Inferior parietal cortex (tissue), 1 donor: Measurements from ENCODE around the gene ZNF318.
"Not testable (repeated sequence)": the region's sequence is repeated elsewhere in the genome, so short reads cannot be mapped to it uniquely, and the experiment has no call there.

Experiments
- DNase-seq: peaks from one replicate; pipeline ENCODE4 v3.0.0-alpha.2; 2016; ENCODE audit errors: extremely low spot score

Gene ZNF318

DNA sequence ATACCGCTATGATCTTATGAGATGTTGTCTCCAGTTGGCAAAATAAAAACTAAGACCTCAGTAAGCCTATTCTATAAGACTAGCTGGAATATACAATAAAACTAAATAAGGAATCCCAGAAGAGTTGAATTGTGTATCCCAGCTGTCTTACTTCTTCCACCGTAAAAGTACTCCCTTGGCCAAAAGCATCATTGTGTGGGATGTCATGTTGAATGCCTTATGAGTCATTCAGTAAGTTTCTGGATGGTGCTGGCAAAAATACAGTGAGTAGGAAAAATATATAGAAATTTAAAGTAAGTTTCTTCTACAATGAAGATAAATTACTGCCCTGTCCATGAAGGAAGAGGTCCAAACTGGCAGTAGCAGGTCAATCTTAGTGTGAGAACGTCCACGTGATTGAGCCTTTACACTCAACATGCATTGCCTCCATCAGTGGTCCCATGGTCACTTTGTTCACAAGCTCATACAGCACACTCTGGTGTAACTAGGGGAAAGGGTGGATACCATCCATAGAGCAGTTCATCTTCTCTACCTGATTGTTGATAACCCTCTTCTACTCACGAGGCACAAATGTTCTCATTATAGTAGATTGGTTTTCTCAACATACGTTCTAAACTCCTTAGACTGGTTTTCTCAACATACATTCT, 13.7 kb upstream of the ZNF318 start:
- peak; percentile 47 for DNase-seq

DNA sequence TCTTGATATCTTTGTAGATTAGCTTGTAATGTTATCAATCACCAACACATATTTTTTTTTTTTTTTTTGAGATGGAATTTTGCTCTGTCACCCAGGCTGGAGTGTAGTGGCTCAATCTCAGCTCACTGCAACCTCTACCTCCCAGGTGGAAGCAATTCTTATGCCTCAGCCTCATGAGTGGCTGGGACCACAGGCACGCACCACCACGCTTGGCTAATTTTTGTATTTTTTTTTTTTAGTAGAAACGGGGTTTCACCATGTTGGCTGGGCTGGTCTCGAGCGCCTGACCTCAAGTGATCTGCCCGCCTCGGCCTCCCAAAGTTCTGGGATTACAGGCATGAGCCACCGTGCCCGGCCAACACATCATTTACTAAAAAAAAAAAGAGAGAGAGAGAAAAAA, 11.4 kb upstream of the ZNF318 start:
- not testable (repeated sequence) for DNase-seq

DNA sequence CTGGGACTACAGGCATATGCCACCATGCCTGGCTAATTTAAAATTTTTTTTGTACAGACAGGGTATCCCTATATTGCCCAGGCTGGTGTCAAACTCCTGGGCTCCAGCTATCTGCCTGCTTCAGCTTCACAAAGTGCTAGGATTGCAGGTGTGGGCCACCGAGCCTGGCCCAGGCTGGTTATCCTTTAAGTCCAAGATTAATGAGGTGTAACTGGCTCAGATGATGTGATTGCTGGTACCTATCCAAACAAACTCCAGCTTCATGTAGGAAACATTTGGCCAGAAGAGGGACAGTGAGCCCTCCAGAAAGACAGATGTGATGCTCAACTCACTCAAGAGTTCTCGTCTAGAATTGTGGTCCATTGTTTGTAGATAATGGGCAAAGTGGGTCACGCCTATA, 9.2 kb upstream of the ZNF318 start:
- no peak for DNase-seq

DNA sequence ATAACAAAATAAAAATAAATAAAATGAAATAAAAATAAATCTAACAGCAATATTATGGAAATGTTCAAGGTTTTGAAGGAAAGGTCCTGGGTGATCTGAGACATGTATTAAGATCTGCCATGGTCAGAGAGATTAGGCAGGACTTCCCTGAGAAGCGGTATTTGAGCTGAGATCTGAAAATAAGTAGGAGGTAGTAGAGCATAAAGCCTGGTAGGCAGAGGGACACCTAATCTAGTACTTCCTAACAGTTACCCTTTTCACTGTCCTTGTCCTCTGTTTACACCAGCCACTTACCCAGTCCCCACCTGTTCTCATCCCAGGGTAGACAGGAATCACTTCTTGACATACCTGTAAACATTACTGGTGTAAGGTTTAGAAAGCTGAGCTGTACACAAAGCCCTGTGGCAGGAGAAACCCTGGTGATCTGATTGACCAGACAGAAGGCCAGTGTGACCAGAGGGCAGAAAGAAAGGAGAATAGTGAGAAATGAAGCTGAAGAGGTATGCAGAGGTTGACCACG, 8.3 kb upstream of the ZNF318 start:
- DNase-seq, result no peak

DNA sequence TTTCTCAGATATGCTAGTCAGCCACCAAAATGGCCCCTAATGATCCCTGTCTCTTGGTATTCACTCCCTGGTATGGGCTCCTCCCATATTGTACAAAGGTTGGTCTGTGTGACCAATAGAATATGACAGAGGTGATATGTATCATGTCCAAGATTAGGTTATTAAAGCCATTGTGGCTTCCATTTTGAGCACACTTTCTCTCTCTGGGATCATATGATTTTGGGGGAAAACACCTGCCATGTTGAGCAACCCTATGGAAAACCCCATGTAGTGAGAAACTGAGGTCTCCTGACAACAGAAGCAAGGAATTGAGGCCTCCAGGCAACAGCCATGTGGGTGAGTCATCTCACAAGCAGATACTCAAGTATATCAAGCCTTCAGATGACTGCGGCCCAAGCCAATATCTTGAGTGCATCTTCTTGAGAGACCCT, 7.1 kb upstream of the ZNF318 start:
- DNase-seq, result no peak

DNA sequence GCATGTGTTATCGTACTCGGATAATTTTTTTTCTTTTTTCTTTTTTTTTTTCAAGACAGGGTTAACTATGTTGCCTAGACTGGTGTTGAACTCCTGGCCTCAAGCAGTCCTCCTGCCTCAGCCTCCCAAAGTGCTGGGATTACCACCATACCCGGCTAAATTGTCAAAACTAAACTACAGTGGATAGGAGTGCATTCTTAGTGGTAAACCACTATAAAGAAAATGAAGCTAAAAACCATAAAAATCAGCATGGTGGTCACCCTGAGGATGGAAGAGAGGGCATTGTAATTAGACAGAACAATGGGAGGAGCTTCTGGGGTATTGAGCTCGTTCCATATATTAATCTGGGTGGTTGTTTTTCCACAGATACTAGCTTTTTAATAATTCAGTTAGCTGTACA, 6.2 kb upstream of the ZNF318 start:
- DNase-seq, result no peak

DNA sequence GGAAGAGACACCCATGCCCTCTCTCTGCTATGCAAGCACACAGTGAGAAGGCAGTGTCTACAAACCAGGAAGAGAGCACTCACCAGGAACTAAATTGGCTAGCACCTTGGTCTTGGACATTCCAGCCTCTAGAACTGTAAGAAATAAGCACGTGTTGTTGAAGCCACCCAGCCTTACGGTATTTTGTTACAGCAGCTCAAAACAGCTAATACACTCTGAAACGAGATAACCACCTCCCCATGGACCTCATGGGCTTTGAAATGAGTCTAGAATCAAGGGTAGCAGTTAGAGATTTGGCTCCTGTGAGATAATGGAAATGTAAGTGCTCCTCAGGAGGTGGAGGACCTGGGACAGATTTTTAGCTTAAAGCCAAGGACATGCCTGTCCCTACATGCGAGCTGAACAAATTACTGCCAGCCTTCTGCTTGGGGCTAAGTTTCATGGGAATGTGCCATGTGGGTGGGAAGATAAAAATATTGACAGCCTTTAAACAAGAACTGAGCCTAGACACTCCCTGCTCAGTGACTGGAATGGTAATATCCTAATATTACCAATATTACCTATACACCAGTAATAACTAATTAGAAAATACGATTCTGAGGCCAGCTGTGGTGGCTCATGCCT, 3.9 kb upstream of the ZNF318 start:
- no peak for DNase-seq

DNA sequence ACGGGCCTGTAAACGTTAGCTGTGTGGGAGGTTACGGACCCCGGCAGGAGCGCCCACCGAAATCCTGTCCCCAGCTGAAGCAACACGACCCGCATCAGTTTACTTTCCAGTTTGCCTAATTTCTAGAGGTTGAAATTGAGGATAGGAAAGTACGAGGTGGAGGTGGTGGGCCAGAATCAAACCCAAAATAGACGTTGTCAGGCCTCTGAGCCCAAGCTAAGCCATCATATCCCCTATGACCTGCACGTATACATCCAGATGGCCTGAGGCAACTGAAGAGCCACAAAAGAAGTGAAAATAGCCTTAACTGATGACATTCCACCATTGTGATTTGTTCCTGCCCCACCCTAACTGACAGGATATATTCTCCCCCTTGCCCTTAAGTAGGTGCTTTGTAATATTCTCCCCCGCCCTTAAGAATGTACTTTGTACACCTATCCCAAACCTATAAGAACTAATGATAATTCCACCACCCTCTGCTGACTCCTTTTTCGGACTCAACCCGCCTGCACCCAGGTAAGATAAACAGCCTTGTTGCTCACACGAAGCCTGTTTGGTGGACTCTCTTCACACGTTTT, 645 bp upstream of the ZNF318 start:
- not testable (repeated sequence) for DNase-seq

DNA sequence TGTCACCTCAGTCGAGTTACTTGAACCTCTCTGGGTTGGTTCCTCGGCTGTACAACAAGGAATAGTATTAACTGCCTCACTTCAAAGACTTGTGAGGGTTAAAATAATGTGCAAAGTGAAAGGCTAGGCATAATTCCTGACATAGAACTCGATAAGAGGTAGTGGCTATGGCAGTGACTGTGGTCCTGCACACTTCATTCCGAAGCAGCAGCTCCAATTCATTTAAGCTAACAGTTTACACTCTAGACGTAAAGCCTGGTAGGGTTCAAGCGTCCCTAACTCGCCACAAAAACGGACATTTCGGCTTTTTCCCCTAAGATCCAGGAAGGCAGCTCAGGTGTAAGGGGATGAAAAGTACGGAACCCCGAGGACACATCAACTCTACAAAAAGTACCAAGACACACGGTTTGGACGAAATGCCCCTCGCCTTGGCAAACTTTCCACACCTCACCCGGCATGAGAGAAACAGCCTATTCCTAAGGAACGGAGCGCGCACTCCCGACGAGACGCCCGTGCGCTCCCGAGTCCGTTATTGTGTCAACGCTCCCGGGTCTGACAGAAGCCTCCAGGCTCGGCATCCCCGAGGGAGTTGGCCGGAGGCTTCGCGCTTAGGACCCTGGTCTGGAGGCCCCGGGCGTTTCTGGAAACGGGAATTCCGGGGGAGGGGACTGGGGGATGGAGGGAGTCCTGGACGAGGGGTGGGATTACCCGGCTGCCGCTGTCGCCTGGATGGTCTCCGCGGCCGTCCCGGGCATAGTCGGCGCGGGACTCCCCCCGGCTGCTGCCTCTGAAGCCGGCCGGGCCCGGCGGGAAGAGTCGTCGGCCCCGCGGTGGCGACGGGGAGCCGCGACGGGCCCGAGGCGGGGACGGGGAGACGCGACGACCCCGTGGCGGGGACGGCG, 937 bp downstream of the ZNF318 start:
- DNase-seq, result peak; percentile 29

DNA sequence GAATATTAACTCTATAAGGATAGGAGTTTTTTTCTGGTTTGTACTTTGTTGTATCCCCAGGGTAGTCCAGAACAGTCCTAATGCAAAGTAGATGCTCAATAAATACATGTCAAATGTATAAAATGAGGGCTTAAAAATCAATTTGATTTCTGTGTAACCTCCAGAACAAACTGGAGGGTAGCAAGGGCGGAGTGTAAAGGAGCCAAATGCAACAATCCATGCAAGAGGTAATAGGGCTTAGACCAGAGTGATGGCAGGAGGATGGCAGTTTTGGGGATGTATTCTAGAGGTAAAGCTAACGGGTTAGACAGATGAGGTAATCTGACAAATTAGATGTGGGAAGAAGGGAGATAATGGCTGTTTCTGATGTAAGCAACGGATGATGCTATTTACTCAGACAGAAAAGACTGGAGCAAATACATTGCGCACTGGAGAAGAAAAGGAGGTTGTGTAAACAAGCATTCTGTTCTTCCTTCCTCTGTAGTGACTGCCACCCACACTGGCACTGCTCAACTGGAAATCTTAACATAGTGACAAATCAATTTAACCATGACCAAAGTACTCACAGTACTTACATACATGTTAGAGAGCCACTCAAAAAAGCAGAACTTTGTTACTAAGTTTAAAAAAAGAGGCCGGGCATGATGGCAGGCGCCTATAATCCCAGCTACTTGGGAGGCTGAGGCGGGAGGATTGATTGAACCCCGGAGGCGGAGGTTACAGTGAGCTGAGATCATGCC, 2.0 kb downstream of the ZNF318 start:
- DNase-seq, result no peak

DNA sequence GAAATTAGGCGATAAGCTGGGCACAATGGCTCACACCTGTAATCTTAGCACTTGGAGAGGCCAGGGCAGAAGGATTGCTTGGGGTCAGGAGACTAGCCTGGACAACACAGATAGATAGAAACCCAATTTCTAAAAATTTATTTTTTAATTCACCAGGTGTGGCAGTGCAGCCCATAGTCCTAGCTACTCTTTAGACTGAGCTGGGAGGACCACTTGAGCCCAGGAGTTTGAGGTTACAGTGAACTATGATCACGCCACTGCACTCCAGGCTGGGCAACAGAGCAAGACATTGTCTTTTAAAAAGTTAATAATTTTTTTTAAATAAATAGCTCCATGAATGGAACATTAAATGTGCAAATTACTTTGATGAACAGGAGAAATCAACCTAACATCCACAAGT, 8.2 kb downstream of the ZNF318 start:
- DNase-seq, result no peak

DNA sequence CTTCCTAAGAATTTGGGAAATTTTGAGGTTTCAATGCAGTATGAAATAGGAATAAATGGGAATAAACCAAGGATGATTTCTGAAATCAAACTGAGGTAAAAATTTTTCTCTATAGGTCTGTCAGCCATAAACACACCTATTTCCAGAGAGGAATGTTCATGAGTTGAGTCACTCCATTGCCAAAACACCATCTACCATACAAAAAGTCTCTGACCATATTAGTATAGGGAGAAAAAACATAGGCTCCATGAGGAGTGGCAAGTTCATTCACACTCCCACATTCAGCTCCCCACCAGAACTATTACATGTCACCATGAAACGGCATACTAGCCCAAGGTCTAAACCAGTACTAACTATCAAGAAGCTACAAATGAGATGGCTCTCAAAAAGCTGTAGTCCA, 9.6 kb downstream of the ZNF318 start:
- DNase-seq, result no peak

DNA sequence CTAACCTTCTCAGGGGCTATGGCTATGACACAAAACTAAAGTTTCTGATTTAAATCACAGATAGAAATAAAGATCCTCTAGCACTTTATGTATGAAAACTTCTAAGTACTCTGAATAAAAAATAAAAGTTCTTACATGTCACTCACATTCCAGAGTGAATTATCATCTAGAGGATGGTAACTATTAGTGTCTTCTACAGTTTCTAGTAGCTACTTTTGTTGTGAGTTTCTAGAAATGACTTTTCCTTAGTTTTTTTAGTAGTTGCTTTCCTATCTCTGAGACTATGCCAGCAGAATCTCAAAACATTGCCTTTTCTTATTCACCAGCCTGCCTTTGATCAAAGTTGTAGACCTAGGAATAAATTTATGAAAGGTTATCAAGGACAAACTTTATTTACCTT, 10.1 kb downstream of the ZNF318 start:
- DNase-seq, result no peak

DNA sequence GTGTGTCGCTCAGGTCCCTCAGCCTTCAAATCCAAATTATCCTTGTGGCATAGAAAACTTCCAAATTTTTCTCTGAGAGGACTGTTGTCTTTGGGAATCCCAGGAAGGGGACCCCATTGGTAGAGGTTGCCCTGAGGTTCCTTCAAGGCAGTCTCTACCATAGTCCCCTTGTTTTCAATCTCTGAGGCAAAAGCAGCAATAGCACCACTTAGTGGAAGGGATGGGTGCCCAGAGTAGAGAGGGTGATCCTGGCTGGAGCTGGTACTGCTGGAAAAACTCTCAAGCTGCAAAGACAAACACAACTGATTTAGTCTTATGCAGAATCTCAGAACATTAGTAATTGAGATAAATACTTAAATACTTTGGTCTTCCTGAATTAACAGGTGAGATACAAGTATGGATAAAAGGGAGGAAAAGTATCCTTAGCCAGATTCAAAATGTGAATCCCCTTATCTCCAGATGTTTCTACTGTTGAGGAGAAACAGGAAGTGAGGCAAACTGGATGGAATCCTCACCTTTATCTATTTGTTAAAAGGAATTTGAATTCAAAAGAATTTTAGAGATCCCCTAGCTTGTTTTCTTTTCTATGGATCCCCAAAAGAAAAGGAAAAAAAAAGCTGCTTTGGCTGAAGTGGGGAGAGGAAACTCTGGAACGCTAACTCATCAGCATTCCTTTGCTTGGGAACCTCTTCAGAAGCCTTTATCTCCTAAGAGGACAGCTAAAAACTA, 13.4 kb downstream of the ZNF318 start:
- DNase-seq, result no peak

DNA sequence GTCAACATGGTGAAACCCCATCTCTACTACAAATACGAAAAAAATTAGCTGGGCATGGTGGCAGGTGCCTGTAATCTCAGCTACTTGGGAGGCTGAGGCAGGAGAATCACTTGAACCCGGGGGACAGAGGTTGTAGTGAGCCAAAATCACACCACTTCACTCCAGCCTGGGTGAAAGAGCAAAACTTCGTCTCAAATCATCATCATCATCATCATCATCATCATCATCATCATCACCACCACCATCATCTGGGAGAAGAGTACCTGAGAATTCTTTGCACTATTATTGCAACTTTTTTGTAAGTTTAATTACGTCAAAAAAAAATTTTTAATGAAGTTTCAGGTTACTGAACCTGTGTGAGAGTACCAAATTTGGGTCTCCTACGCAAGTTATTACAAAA, 17.5 kb downstream of the ZNF318 start:
- not testable (repeated sequence) for DNase-seq

DNA sequence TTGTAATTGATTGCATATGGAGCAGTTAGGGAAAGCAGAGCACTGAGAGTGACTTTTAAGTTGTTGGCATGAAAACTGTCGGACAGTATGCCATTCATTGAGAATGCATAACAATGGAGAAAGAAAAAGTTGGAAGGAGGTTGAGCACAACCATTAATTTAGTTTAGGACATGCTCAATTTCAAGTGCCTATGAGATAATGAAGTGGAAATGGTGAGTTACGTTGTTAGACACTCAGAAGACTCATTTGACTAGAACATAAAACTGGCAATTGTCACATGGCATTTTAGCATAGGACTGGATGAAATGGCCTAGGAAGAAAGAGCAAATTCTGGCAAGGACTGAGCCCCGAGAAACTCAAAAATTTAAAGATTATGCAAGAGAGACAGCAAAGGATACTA, 22.0 kb downstream of the ZNF318 start:
- DNase-seq, result no peak

DNA sequence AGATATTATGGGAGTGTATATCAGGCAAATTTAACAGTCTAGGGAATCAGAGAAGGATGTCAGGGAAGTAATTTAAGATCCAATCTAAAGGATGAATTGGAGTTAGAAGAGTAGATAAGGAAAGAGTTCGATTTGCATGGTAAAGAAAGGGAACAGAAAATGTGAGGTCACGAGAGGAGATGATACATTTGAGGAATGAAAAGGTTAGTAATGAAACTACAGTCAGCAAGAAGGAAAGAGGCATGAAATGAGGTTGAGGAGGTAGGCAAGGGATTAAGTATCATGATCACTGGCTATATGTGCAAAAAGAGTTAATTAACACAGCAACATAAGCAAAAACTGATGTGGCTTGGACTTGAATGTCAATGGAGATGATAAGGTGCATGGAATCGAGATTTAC, 22.4 kb downstream of the ZNF318 start:
- no peak for DNase-seq

DNA sequence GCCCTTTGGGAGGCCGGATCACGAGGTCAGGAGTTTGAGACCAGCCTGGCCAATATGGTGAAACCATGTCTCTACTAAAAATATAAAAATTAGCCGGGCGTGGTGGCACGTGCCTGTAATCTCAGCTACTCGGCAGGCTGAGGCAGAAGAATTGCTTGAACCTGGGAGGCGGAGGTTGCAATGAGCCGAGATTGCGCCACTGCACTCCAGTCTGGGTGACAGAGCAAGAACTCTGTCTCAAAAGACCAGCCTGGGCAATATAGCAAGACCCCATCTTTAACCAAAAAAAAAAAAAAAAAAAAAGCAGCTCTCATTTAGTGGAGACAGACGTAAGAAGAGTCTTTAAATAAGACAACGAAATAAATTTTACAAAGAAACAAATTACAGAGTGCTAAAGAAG, 23.2 kb downstream of the ZNF318 start:
- DNase-seq, result not testable (repeated sequence)

DNA sequence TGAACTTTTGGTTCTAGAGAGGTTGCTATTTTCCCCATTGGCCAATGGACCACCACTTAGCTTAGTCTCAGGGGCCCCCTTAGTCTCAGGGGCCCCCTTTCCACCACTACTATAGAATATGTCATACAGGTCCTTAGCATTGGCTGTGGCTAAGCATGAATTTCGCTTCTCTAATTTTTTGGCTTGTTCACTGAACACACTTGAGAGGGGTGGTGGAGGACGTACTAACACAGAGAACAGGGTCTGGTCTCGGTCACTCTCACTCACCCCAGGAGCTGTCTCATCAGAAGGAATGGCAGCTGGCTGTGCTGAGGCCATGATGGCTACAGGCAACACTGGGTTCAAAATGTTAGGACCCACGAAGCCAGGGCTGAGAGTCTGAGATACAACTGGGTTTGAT, 30.3 kb downstream of the ZNF318 start:
- no peak for DNase-seq

DNA sequence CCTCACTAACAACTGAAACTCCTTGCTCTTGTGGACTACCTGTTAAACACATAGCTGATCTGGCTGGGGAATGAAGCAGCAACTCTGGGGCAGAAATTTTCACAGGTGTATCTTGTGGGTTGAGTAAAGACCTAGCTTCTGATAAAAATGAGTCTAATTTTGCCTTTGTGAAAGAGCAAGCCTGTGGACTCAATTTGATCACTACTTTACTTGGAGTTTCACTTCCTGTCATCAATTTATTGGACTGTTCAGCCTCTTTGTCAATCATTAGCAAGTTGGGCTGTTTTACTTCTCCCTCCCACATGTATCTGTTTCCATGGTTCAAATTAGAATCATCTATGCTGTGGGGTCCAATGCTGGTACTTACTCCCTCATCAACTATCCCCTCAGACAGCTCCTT, 31.2 kb downstream of the ZNF318 start:
- DNase-seq, result no peak

DNA sequence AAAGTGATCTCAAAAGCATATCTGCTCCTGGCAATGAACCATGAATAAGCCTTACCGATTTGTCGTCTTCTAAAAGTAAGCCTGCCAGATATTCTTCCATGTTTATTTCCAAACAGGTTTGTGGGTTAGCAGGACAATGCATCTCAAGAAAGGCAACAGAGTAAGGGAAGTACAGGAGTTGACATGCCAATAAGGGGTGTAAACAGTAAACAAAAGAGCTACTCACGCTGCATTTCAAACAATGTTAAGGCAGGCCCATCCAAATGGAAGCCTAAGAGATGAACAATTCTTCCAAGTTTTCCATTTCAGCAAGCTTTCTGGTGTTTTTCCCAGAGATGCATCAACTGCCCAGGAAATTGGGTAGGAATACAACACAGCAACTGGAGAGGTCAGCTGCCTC, 33.1 kb downstream of the ZNF318 start:
- peak; percentile 25 for DNase-seq
